Sigmoid colon (tissue), 7 donors: ENCODE data around the gene KCNIP3. TPM values are rescaled to one million over a fixed set of nuclear protein-coding genes. Genes with fewer than 3 reads are reported as not detected.

Source experiments
- polyA plus RNA-seq, 3 donors: library from polyadenylated mRNA; stranded (reverse); fragments of 200-250 nt; gene quantifications; one replicate each; pipeline ENCODE4 v1.2.3, GENCODE V29; 2013
- total RNA-seq, 4 donors: library from RNA; depleted of rRNA; stranded (reverse); fragments of >200 nt; gene quantifications; one replicate each; pipeline ENCODE4 v1.1.0, GENCODE V29; 2016
- donor health status: healthy with polysubstance abuse.
- donor health status: Bipolar disorder and iron deficiency.
- donor health status: healthy.

Gene KCNIP3
- total and polyA plus RNA-seq, 7 donors, result 1.8 to 23.8 (median 11.8) TPM

Other genes with a start within 250 kb of the KCNIP3 start
- gene MRPS5, start 175.5 kb upstream of the KCNIP3 start, total RNA-seq, result 10 to 100 TPM; 43.5 to 77.3 (median 48.3) TPM
- gene MRPS5, start 175.5 kb upstream of the KCNIP3 start, polyA plus RNA-seq, result 10 to 100 TPM; 55.9 to 78.3 (median 70.3) TPM
- 10 to 100 TPM; 12.0 to 29.4 (median 16.5) TPM for gene ZNF514, start 137.5 kb upstream of the KCNIP3 start, total RNA-seq
- 1 to 10 TPM; 4.8 to 8.6 (median 6.9) TPM for gene ZNF514, start 137.5 kb upstream of the KCNIP3 start, polyA plus RNA-seq
- 1 to 10 TPM; 2.5 to 5.8 (median 3.3) TPM for gene ZNF2, start 131.5 kb upstream of the KCNIP3 start, total RNA-seq
- gene ZNF2, start 131.5 kb upstream of the KCNIP3 start, polyA plus RNA-seq, result 1 to 10 TPM in 2 of 3 donors, not detected in 1; 1.6 to 2.1 TPM
- gene ZNF892, start 89.8 kb upstream of the KCNIP3 start, total RNA-seq, result 1 to 10 TPM; 6.4 to 9.9 (median 8.6) TPM
- under 1 TPM in 1 of 3 donors, not detected in 2; 0.86 TPM for gene ZNF892, start 89.8 kb upstream of the KCNIP3 start, polyA plus RNA-seq
- 1 to 10 TPM; 1.1 to 6.1 (median 1.9) TPM for gene PROM2, start 22.9 kb upstream of the KCNIP3 start, total RNA-seq
- 10 to 100 TPM in 1 of 3 donors, 1 to 10 TPM in 2; 2.4 to 24.9 (median 2.5) TPM for gene PROM2, start 22.9 kb upstream of the KCNIP3 start, polyA plus RNA-seq
- 10 to 100 TPM in 3 of 4 donors, 1 to 10 TPM in 1; 8.9 to 19.4 (median 11.8) TPM for gene FAHD2A, start 105.4 kb downstream of the KCNIP3 start, total RNA-seq
- gene FAHD2A, start 105.4 kb downstream of the KCNIP3 start, polyA plus RNA-seq, result 10 to 100 TPM; 19.7 to 30.5 (median 27.0) TPM
- gene TRIM43B, start 187.4 kb downstream of the KCNIP3 start, total RNA-seq, result not detected
- gene TRIM43B, start 187.4 kb downstream of the KCNIP3 start, polyA plus RNA-seq, result not detected